Panc1 (cell line): ENCODE data around the gene HDGFL2. TPM values are rescaled to one million over a fixed set of nuclear protein-coding genes. Genes with fewer than 3 reads are reported as not detected.

Experiments used
- ATAC-seq: fragments of 200-7000 bp; cut with Tn5 transposase; 2 replicates; pipeline ENCODE4 v1.9.1; 2020; ENCODE audit warnings: mild to moderate bottlenecking, moderate library complexity
- BruUV-seq: library from RNA; stranded (reverse); fragments of 400-500 nt; replicated peaks from 2 replicates; lab custom pipeline; 2021; lab: Mats Ljungman, UMichigan
- CTCF ChIA-PET: fragments of 300-600 bp; sonication (Branson Sonifier 250); formaldehyde crosslinking; loops from one replicate; lab custom pipeline; 2022; ENCODE audit warnings: antibody characterized with exemption; lab: Charles Lee
- POLR2A ChIA-PET: fragments of 300-600 bp; sonication (Branson Sonifier 250); formaldehyde crosslinking; loops from one replicate; lab custom pipeline; 2022; ENCODE audit warnings: antibody characterized with exemption; lab: Charles Lee
- DNase-seq: peaks from one replicate; pipeline ENCODE4 v3.0.0-alpha.2; 2010; ENCODE audit warnings: low read depth, low spot score
- H3K27ac ChIP-seq: 2 replicates; pipeline ENCODE4 v1.5.1; 2011; ENCODE audit warnings: mild to moderate bottlenecking, low read length, inconsistent platforms
- H3K27me3 ChIP-seq: fragments of 200-500 bp; sonication (Bioruptor generic); 2 replicates; pipeline ENCODE4 v1.6.0; 2014; ENCODE audit warnings: low read length, inconsistent platforms; ENCODE audit not compliant: control insufficient read depth, insufficient read depth
- H3K36me3 ChIP-seq: fragments of 200-500 bp; sonication (Bioruptor generic); 2 replicates; pipeline ENCODE4 v1.5.1; 2014; ENCODE audit warnings: inconsistent platforms, mild to moderate bottlenecking, low read length, moderate library complexity; ENCODE audit not compliant: control insufficient read depth, insufficient read depth
- H3K4me1 ChIP-seq: 2 replicates; pipeline ENCODE4 v1.5.1; 2011; ENCODE audit warnings: inconsistent platforms, mild to moderate bottlenecking, low read length, moderate library complexity; ENCODE audit not compliant: control insufficient read depth, insufficient read depth
- H3K4me3 ChIP-seq, 2 experiments: 2 replicates each; pipeline ENCODE4 v1.5.1; 2011 to 2012; ENCODE audit warnings: low read depth in 2 of 2, low read length in 2 of 2, mild to moderate bottlenecking in 2 of 2, inconsistent platforms in 1 of 2, moderate library complexity in 1 of 2
- H3K9me3 ChIP-seq: fragments of 200-500 bp; sonication (Bioruptor generic); 2 replicates; pipeline ENCODE4 v1.5.1; 2014; ENCODE audit warnings: low read depth, mild to moderate bottlenecking, inconsistent platforms, low read length, moderate library complexity; ENCODE audit not compliant: control insufficient read depth, insufficient read depth
- CTCF ChIP-seq: fragments of 450-650 bp; IDR thresholded peaks from 2 replicates; pipeline ENCODE4 v1.5.1; 2017; ENCODE audit warnings: mild to moderate bottlenecking
- POLR2AphosphoS5 ChIP-seq: IDR thresholded peaks from 2 replicates; pipeline ENCODE4 v1.6.1; 2012; ENCODE audit warnings: mild to moderate bottlenecking, low read depth, low read length, moderate library complexity
- REST ChIP-seq, 2 experiments: IDR thresholded peaks; 2 replicates each; pipeline ENCODE4 v1.6.1; 2011 to 2012; ENCODE audit warnings: low read depth in 2 of 2, control low read depth in 1 of 2, low read length in 1 of 2, mild to moderate bottlenecking in 1 of 2, moderate library complexity in 1 of 2; ENCODE audit not compliant: insufficient read depth in 1 of 2
- SIN3A ChIP-seq: IDR thresholded peaks from 2 replicates; pipeline ENCODE4 v1.6.1; 2012; ENCODE audit warnings: low read depth, mild to moderate bottlenecking, low read length, moderate library complexity, borderline replicate concordance; ENCODE audit not compliant: insufficient read depth
- TCF7L2 ChIP-seq: IDR thresholded peaks from 2 replicates; pipeline ENCODE4 v1.6.1; 2011; ENCODE audit warnings: mild to moderate bottlenecking, low read depth, low read length, inconsistent platforms
- in situ Hi-C: cut with HindIII; loops from 2 replicates; pipeline ENCODE4 v1.10.0; 2016; ENCODE audit warnings: low sequenced_read_pairs, low pct_unique_long_range_greater_than_20kb
- intact Hi-C: fragments of 100-400 bp; cut with micrococcal nuclease; formaldehyde crosslinking; loops from one replicate; pipeline ENCODE4 v1.10.0; 2022; ENCODE audit not compliant: unreplicated experiment
- total RNA-seq: library from RNA; stranded (reverse); gene quantifications from one replicate; pipeline ENCODE4 v1.2.1, GENCODE V29; 2021; ENCODE audit not compliant: unreplicated experiment

HDGFL2 gene
- total RNA-seq, 1 experiment from 2014 or later, result 56.9 TPM

GRCh38 chr19:4507804-4508203 is 35.7 kb downstream of the HDGFL2 start:
- no peaks in the 10 kb centered on the region for H3K4me1 ChIP-seq
- H3K36me3 ChIP-seq, result no peaks in the 10 kb centered on the region
- no peaks in the 10 kb centered on the region for H3K27me3 ChIP-seq
- ATAC-seq, result no peak
- no peak for DNase-seq
- in situ Hi-C loops, result no loop called here
- TF ChIP-seq SIN3A (no peak), TCF7L2 (no peak), CTCF (no peak), REST (IDR thresholded peaks at IDR 0.05; ENCODE audit: insufficient read depth in 1 of 2, low read depth in 2 of 2, low read length in 1 of 2) (no peak), POLR2AphosphoS5 (0 out of 2 replicates have a peak, but pooled peaks have one; percentile 30)
- BruUV-seq, result no TSS peak
- no peak overlapping the region for H3K4me3 ChIP-seq
- intact Hi-C loops, result no loop called here
- CTCF ChIA-PET, result interaction anchor here (0.7 kb wide), 1 partner anchor 18 kb away, joined by 3 read pairs; no protein-coding TSS in a partner anchor
- no peaks in the 10 kb centered on the region for H3K9me3 ChIP-seq
- POLR2A ChIA-PET, result interaction anchor here (0.6 kb wide), 1 partner anchor 37 kb away, joined by 5 read pairs; no protein-coding TSS in a partner anchor
- no peak overlapping the region for H3K27ac ChIP-seq

- POLR2A ChIA-PET, result no interaction called here
Observed at GRCh38 chr19:4508698-4509097, 36.6 kb downstream of the HDGFL2 start.

More at GRCh38 chr19:4508698-4509097, 36.6 kb downstream of the HDGFL2 start:
- no peaks in the 10 kb centered on the region for H3K9me3 ChIP-seq
- H3K4me1 ChIP-seq, result no peaks in the 10 kb centered on the region
- in situ Hi-C loops, result no loop called here
- intact Hi-C loops, result no loop called here
- no peak overlapping the region for H3K4me3 ChIP-seq
- CTCF ChIA-PET, result no interaction called here
- BruUV-seq, result no TSS peak
- DNase-seq (no peak), ATAC-seq (no peak)
- H3K27me3 ChIP-seq, result no peaks in the 10 kb centered on the region
- no peaks in the 10 kb centered on the region for H3K36me3 ChIP-seq
- H3K27ac ChIP-seq, result no peak overlapping the region
- no peak for TF ChIP-seq POLR2AphosphoS5
- TF ChIP-seq SIN3A, result no peak
- TF ChIP-seq CTCF, result no peak
- no peak for TF ChIP-seq TCF7L2
- TF ChIP-seq REST (IDR thresholded peaks at IDR 0.05; ENCODE audit: insufficient read depth in 1 of 2, low read depth in 2 of 2, low read length in 1 of 2), result no peak
